MCF 10A (cell line): Measurements from ENCODE around the gene PRCP. TPM values are rescaled to one million over a fixed set of nuclear protein-coding genes. Genes with fewer than 3 reads are reported as not detected.

Source experiments
- BruUV-seq: library from RNA; stranded (reverse); fragments of 400-500 nt; replicated peaks from 2 replicates; lab custom pipeline; 2021; lab: Mats Ljungman, UMichigan
- CTCF ChIA-PET: fragments of 300-600 bp; sonication (Branson Sonifier 250); formaldehyde crosslinking; extraction: SDS; loops from one replicate; lab custom pipeline; 2021; ENCODE audit warnings: antibody characterized with exemption, inconsistent platforms; lab: Yijun Ruan, JAX
- POLR2A ChIA-PET: fragments of 300-600, 350-650 bp; sonication (Branson Sonifier 250); formaldehyde crosslinking; extraction: SDS; loops from one replicate; lab custom pipeline; 2020; ENCODE audit warnings: antibody characterized with exemption, inconsistent platforms; lab: Yijun Ruan, JAX
- DNase-seq: peaks from one replicate; pipeline ENCODE4 v3.0.0-alpha.2; 2018; ENCODE audit not compliant: unreplicated experiment
- H3K27ac Mint-ChIP-seq: one replicate; pipeline ENCODE4 v1.8.0; 2022; ENCODE audit warnings: mild to moderate bottlenecking, low read depth, mixed read lengths; ENCODE audit not compliant: unreplicated experiment
- H3K27me3 Mint-ChIP-seq: one replicate; pipeline ENCODE4 v1.8.0; 2022; ENCODE audit warnings: mixed read lengths; ENCODE audit not compliant: insufficient read depth, unreplicated experiment
- H3K36me3 Mint-ChIP-seq: one replicate; pipeline ENCODE4 v1.8.0; 2022; ENCODE audit warnings: mild to moderate bottlenecking, moderate library complexity, mixed read lengths; ENCODE audit not compliant: insufficient read depth, unreplicated experiment
- H3K4me1 Mint-ChIP-seq: one replicate; pipeline ENCODE4 v1.8.0; 2022; ENCODE audit warnings: mixed read lengths; ENCODE audit not compliant: insufficient read depth, unreplicated experiment
- H3K4me3 Mint-ChIP-seq: one replicate; pipeline ENCODE4 v1.8.0; 2022; ENCODE audit warnings: mild to moderate bottlenecking, moderate library complexity, mixed read lengths; ENCODE audit not compliant: unreplicated experiment
- H3K9me3 Mint-ChIP-seq: one replicate; pipeline ENCODE4 v1.8.0; 2022; ENCODE audit warnings: mixed read lengths; ENCODE audit not compliant: unreplicated experiment
- intact Hi-C: fragments of 100-400 bp; cut with micrococcal nuclease; formaldehyde crosslinking; loops from 2 replicates; pipeline ENCODE4 v1.14.1; 2022
- total RNA-seq: library from RNA; stranded (reverse); gene quantifications from 2 replicates; pipeline ENCODE4 v1.2.3, GENCODE V29; 2022
- TF ChIP-seq, protein P1 (sequence below): fragments of 200-600 bp; IDR thresholded peaks from one replicate; pipeline ENCODE4 v1.8.0; 2022; ENCODE audit warnings: antibody characterized with exemption, mild to moderate bottlenecking; ENCODE audit not compliant: unreplicated experiment

PRCP gene
- total RNA-seq, 1 experiment from 2014 or later, result 22.7 TPM

DNA sequence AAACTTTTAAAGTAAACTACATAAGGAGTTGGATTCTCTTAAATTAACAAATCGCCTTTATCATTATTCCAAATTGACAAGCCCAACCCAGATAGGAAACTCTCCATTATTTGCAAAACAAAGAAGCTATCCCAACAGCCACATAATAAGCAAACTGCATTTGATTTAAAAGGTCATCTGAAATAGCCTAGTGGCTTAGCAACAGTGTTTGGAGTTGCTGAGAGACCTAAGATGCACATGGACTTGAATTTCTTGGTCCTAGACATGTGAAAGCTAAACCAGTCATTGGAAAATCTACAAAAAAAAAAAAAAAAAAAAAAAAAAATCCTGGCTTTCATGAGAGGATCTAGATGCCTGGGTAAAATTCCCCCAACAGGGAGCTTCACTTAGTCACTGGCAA is 69.5 kb downstream of the PRCP start:
- intact Hi-C loops, result no loop called here
- Mint-ChIP-seq H3K4me3 (no peak overlapping the region), H3K4me1 (peaks cover 8% of the 10 kb centered on the region), H3K27me3 (no peaks in the 10 kb centered on the region), H3K36me3 (no peaks in the 10 kb centered on the region), H3K27ac (no peak overlapping the region), H3K9me3 (no peaks in the 10 kb centered on the region)
- DNase-seq, result no peak
- BruUV-seq, result no TSS peak
- TF ChIP-seq, protein P1, sequence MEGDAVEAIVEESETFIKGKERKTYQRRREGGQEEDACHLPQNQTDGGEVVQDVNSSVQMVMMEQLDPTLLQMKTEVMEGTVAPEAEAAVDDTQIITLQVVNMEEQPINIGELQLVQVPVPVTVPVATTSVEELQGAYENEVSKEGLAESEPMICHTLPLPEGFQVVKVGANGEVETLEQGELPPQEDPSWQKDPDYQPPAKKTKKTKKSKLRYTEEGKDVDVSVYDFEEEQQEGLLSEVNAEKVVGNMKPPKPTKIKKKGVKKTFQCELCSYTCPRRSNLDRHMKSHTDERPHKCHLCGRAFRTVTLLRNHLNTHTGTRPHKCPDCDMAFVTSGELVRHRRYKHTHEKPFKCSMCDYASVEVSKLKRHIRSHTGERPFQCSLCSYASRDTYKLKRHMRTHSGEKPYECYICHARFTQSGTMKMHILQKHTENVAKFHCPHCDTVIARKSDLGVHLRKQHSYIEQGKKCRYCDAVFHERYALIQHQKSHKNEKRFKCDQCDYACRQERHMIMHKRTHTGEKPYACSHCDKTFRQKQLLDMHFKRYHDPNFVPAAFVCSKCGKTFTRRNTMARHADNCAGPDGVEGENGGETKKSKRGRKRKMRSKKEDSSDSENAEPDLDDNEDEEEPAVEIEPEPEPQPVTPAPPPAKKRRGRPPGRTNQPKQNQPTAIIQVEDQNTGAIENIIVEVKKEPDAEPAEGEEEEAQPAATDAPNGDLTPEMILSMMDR, result no peak
- CTCF ChIA-PET, result interaction anchor here (0.6 to 1.0 kb wide), 3 partner anchors 10 to 36 kb away, joined by 4 to 5 read pairs (median 5); no protein-coding TSS in a partner anchor
- POLR2A ChIA-PET, result interaction anchor here (1.1 kb wide), 1 partner anchor 33 kb away, joined by 4 read pairs; no protein-coding TSS in a partner anchor

DNA sequence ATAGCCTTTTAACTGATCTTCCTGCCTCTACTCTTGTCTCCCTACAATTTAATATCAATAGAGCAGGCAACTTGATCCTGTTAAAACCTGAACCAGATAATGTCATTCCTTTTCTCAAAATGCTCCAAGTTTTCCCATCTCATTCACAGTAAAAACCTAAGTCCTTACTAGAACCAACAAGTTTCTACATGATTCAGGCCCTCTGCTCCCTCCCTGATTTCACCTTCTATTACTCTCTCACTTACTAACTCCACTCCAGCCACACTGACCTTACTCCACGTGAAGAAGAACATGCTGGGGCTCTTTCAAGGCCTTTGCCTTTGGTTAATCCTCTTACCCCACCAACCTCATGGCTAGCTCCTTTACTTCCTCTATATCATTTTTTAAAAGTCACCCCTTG is 71.1 kb downstream of the PRCP start:
- Mint-ChIP-seq H3K4me1 (peaks cover 8% of the 10 kb centered on the region), H3K27ac (no peak overlapping the region), H3K4me3 (no peak overlapping the region), H3K36me3 (no peaks in the 10 kb centered on the region), H3K27me3 (no peaks in the 10 kb centered on the region), H3K9me3 (no peaks in the 10 kb centered on the region)
- DNase-seq, result no peak
- ChIA-PET POLR2A (no interaction called here), CTCF (interaction anchor here (0.6 to 1.1 kb wide), 3 partner anchors 12 to 986 kb away, joined by 3 read pairs; no protein-coding TSS in a partner anchor)
- BruUV-seq, result no TSS peak
- intact Hi-C loops, result no loop called here
- TF ChIP-seq, protein P1, result no peak

DNA sequence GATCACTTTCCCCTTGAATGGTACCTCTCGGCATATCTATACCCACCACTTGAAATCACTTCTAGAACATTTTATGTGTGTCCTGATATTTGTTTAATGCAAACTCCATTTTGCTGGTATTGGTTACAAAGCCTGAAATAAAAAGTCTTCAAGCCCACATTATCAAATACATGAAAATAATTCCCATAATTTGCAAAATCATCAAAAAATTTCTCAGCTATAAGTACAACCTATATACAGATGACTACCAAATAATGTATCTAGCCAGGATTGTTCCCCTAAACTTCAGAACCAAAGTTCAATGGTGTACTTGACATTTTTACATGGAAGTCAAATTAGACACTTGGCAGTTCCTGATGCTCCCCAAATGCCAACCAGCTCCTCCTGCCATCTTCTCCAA is 71.8 kb downstream of the PRCP start:
- TF ChIP-seq, protein P1, result no peak
- Mint-ChIP-seq H3K27ac (no peak overlapping the region), H3K27me3 (no peaks in the 10 kb centered on the region), H3K4me3 (no peak overlapping the region), H3K9me3 (no peaks in the 10 kb centered on the region), H3K36me3 (no peaks in the 10 kb centered on the region), H3K4me1 (peaks cover 8% of the 10 kb centered on the region)
- no peak for DNase-seq
- POLR2A ChIA-PET, result no interaction called here
- CTCF ChIA-PET, result no interaction called here
- no TSS peak for BruUV-seq
- intact Hi-C loops, result no loop called here

DNA sequence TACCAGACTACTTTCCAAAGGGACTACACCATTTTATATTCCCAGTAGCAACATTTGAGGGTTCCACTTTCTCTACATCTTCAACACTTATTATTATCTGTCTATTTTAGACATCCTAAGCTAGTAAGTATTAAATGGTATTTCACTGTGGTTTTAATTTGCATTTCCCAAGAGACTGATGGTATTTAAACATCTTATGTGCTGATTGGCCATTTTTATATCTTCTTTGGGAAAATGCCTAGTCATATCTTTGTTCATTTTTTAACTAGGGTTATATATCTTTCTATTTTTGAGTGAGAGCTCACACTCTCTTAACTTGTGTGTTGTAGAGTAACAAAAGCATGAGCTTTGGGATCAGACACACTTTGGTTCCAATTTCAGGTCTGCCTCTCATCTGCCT is 73.7 kb downstream of the PRCP start:
- no peaks in the 10 kb centered on the region for H3K36me3 Mint-ChIP-seq
- CTCF ChIA-PET, result interaction anchor here (0.6 to 1.0 kb wide), 2 partner anchors 109 to 115 kb away, joined by 3 read pairs; no protein-coding TSS in a partner anchor

More for the DNA sequence above, 73.7 kb downstream of the PRCP start:
- BruUV-seq, result no TSS peak
- Mint-ChIP-seq H3K27me3 (no peaks in the 10 kb centered on the region), H3K4me1 (peaks cover 8% of the 10 kb centered on the region), H3K4me3 (no peak overlapping the region), H3K9me3 (no peaks in the 10 kb centered on the region), H3K27ac (no peak overlapping the region)
- intact Hi-C loops, result no loop called here
- no peak for DNase-seq
- POLR2A ChIA-PET, result no interaction called here
- TF ChIP-seq, protein P1, result no peak
